T47D (cell line): Measurements from ENCODE around the gene CCDC170.
"Not testable (repeated sequence)": the region's sequence is repeated elsewhere in the genome, so short reads cannot be mapped to it uniquely, and the experiment has no call there.

Experiments
- DNase-seq, 2 experiments: peaks; one replicate each; pipeline versions ENCODE4 v3.0.0 to v3.0.0-alpha.2; 2011 to 2012; ENCODE audit warnings: low read depth in 1 of 2, low spot score in 1 of 2
- JUND ChIP-seq: IDR thresholded peaks from 2 replicates; pipeline ENCODE4 v1.6.1; 2012; ENCODE audit warnings: low read depth
- in situ Hi-C: cut with HindIII; loops from 2 replicates; pipeline ENCODE4 v1.10.0; 2016; ENCODE audit warnings: low sequenced_read_pairs, low pct_unique_long_range_greater_than_20kb

CCDC170 gene

GRCh38 chr6:151539506-151540268 is 45.9 kb downstream of the CCDC170 start:
- TF ChIP-seq JUND: no peak
- no peak for DNase-seq
- in situ Hi-C loops: no loop called here

GRCh38 chr6:151544453-151544852 is 50.6 kb downstream of the CCDC170 start:
- in situ Hi-C loops: no loop called here
- no peak for TF ChIP-seq JUND
- no peak for DNase-seq

GRCh38 chr6:151544884-151545283 is 51.1 kb downstream of the CCDC170 start:
- in situ Hi-C loops, DNase-seq: not testable (repeated sequence)

DNA sequence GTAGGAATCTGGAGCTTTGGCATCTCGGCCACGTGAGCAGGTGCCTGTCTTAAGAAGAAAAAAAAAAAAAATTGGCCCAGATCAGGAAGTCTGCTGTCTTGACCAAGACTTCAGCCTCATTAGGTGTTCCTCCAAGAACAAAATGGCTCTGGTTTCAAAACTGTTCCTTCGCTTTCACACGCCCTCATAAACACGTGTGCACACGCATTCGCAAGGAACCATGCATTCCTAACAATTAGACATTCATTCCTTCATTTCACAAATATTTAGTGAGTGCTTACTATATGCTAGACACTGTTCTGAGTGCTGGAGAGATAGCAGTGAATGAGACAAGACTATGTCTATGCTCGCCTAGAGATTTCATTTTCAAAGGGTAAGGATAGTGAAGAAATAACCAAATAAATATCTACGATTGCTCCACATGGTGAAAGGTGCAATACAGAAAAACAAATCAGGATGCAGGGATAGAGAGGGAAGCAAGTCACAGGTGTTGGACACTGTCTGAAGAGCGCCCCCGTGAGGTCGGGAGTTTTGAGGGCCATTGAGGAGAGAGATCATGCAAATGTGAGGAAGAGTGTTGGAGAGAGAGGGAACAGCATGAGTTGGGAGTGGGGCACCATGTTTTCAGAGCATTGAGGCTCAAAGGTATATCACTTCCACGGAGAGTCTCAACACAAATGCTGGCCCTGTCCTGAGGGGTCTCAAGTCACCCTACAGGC is 53.3 kb downstream of the CCDC170 start:
- no peak for TF ChIP-seq JUND
- DNase-seq: no peak
- in situ Hi-C loops: no loop called here

GRCh38 chr6:151548201-151548600 is 54.4 kb downstream of the CCDC170 start:
- in situ Hi-C loops: no loop called here
- no peak for TF ChIP-seq JUND
- peak in 1 of 2 experiments; percentile 44 for DNase-seq

DNA sequence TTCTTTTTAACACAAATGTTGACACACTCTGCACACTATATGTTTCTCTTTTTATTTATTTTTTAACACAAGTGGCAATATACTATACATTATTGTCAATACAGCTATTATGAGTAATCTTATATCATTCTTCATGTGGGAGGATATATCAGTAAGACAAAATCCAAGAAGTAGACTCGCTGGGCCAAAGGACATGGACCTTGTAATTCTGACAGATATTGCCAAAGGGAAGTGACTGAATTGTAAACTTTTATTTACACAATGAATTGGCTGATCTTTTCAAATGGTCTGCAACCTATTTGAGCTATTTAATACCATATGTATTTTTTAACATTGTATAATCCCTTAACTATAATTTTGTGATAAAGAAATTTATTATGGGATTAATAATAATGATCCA is 56.0 kb downstream of the CCDC170 start:
- DNase-seq: no peak
- TF ChIP-seq JUND: no peak
- in situ Hi-C loops: no loop called here

- in situ Hi-C loops: no loop called here
- no peak for DNase-seq
- TF ChIP-seq JUND: no peak
Observed at GRCh38 chr6:151550618-151551017, 56.8 kb downstream of the CCDC170 start.

- in situ Hi-C loops: no loop called here
- DNase-seq: no peak
- TF ChIP-seq JUND: no peak
Observed at GRCh38 chr6:151551223-151551857, 57.5 kb downstream of the CCDC170 start.

DNA sequence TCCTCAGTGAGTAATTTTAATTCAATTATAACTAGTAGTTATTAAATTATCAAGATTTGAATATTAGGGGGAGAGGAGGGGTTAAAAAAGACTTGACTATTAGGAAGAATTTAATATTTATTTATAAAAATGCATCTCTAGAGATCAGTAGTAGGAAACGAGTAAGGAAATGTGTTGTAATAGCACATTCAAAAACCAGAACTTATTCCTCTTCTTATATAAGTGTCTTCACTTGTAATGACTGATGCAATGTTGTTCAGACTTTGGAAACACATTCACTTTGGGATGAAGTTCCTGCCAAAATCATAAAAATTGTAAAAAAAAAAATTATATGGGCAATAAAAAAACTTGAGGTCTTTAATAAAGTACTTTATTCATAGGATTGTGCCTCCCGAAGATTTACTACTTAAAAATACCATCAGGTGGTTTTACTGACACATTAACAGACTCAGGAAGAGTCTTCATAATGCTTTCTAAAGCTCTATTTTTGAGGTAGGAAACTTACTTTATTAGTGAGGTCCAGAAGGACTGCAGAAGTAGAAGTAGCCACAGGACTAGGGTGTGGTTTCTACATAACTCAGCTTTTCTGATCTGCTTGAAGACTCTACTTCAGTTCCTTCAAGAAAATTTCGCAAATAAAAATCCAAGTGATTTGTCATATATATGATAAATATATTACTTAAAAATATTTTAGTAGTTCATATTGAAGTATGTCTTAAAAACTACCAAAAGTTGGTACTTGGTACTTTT is 59.8 kb downstream of the CCDC170 start:
- DNase-seq: no peak
- no peak for TF ChIP-seq JUND
- in situ Hi-C loops: no loop called here

- TF ChIP-seq JUND: no peak
- in situ Hi-C loops: no loop called here
Observed at GRCh38 chr6:151561238-151561637, 67.4 kb downstream of the CCDC170 start.

GRCh38 chr6:151564654-151565053 is 70.8 kb downstream of the CCDC170 start:
- no peak for DNase-seq
- in situ Hi-C loops: no loop called here
- TF ChIP-seq JUND: no peak

More at GRCh38 chr6:151561238-151561637, 67.4 kb downstream of the CCDC170 start:
- DNase-seq: no peak

GRCh38 chr6:151565940-151566339 is 72.1 kb downstream of the CCDC170 start:
- no peak for TF ChIP-seq JUND
- DNase-seq: no peak
- in situ Hi-C loops: no loop called here

DNA sequence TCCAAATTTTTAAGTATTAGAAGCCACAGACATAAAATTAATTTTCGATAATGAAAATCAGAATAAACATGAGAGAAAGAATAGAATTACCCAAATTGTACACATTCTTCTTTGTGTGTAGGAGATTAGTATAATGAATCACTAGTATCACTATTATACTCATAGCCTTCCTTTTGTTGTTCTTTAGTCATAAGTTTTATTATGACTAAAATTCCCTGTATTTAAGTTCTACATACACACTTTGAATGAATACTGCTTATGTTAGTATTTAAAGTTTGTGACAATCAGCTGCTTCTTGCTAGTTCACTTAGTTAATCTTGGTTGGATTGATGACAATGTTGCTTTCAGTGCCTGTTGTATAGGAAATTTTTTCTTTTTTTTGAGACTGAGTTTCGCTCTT is 72.7 kb downstream of the CCDC170 start:
- TF ChIP-seq JUND: no peak
- DNase-seq: no peak
- in situ Hi-C loops: no loop called here
